Adrenal gland (tissue), 5 donors: Measurements from ENCODE around the gene KCTD21.

ENCODE experiments used
- CTCF ChIP-seq, 6 experiments: fragments of 450-650 bp in 4 of 6; fragments of 200-600 bp in 2 of 6; sonication (generic) in 1 of 6; IDR thresholded peaks; 1 replicate in 5 of 6; 2 replicates in 1 of 6; pipeline versions ENCODE4 v1.5.1 to v1.8.0; 2016 to 2021; ENCODE audit warnings: antibody characterized with exemption in 6 of 6, mild to moderate bottlenecking in 2 of 6, moderate library complexity in 1 of 6
- POLR2A ChIP-seq, 2 donors: fragments of 450-650 bp; IDR thresholded peaks; one replicate each; pipeline ENCODE4 v1.6.1; 2017; ENCODE audit warnings: antibody characterized with exemption in 2 of 2, mild to moderate bottlenecking in 2 of 2, moderate library complexity in 1 of 2
- donor health status: DM: no; HTN: no; CAD: no.

- TF ChIP-seq CTCF (IDR thresholded peaks at IDR 0.05): no peak
- TF ChIP-seq POLR2A (IDR thresholded peaks at IDR 0.05): no peak
Measured at GRCh38 chr11:78145511-78146025, 42.9 kb downstream of the KCTD21 start.
